Keratinocyte (primary cell): ENCODE results near the gene NEGR1.

Experiments used
- CTCF ChIP-seq, 3 experiments: IDR thresholded peaks in 1 of 3; conservative IDR thresholded peaks in 1 of 3; optimal IDR thresholded peaks in 1 of 3; 2 replicates in 2 of 3; 3 replicates in 1 of 3; pipeline versions ENCODE3 to v1.5.1; 2011; ENCODE audit warnings: low read length in 3 of 3, mild to moderate bottlenecking in 3 of 3, moderate library complexity in 2 of 3, control low read depth in 1 of 3, inconsistent platforms in 1 of 3; ENCODE audit not compliant: insufficient read depth in 2 of 3; ENCODE audit errors: extremely low read depth in 1 of 3
- EZH2 ChIP-seq: IDR thresholded peaks from one replicate; pipeline ENCODE4 v1.6.1; 2012; ENCODE audit warnings: inconsistent platforms, mild to moderate bottlenecking, low read length, moderate library complexity

DNA sequence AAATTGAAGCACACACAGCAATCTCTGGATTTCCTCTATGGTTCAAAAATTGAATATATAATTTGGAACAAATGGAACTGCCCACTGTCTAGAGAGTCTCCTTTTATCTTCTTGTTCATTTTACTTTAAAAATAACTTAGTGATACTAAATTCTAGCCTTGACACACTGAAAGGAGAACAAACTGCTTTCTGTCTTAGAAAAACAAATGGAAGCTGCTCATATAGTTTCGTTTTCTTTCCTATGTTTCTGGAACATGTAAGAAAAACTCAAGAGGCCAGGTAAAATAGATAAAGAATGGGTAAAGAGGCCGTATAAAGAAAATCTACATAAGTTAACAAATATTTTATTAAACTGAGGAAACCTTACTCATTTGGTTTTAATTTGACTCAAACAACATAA lies 332.7 kb downstream of the NEGR1 start:
- TF ChIP-seq CTCF (optimal IDR thresholded peaks at IDR 0.05 in 1 of 3, IDR thresholded peaks at IDR 0.05 in 1 of 3, conservative IDR thresholded peaks at IDR 0.05 in 1 of 3; ENCODE audit: extremely low read depth in 1 of 3, insufficient read depth in 2 of 3, low read length in 3 of 3) (no peak), EZH2 (no peak)
